Stimulated activated CD8-positive, alpha-beta memory T cell treated with anti-CD3 and anti-CD28 coated beads, Interleukin-4, amount 100 ng/mL, for 24 hours (primary cell): ENCODE measurements around the gene LTBP3.

Experiments
- DNase-seq: peaks from one replicate; pipeline ENCODE4 v3.0.0-alpha.2; 2020; ENCODE audit warnings: low read depth

Gene LTBP3

GRCh38 chr11:65585396-65586246 is 27.5 kb upstream of the LTBP3 start:
- no peak for DNase-seq

- no peak for DNase-seq
These were observed 26.6 kb upstream of the LTBP3 start for GRCh38 chr11:65584723-65585171.

GRCh38 chr11:65584106-65584505 is 25.9 kb upstream of the LTBP3 start:
- no peak for DNase-seq

- no peak for DNase-seq
These were observed 25.4 kb upstream of the LTBP3 start for GRCh38 chr11:65583589-65583988.

- no peak for DNase-seq
These were observed 23.8 kb upstream of the LTBP3 start for GRCh38 chr11:65581928-65582327.

- no peak for DNase-seq
These were observed 22.6 kb upstream of the LTBP3 start for GRCh38 chr11:65580756-65581155.

- DNase-seq: no peak
These were observed 22.0 kb upstream of the LTBP3 start for GRCh38 chr11:65580031-65580692.

GRCh38 chr11:65579291-65579690 is 21.1 kb upstream of the LTBP3 start:
- DNase-seq: no peak

- DNase-seq: no peak
These were observed 20.5 kb upstream of the LTBP3 start for GRCh38 chr11:65578667-65579066.

- DNase-seq: no peak
These were observed 20.0 kb upstream of the LTBP3 start for GRCh38 chr11:65578134-65578533.

- DNase-seq: no peak
These were observed 19.6 kb upstream of the LTBP3 start for GRCh38 chr11:65577756-65578109.

- no peak for DNase-seq
These were observed 19.0 kb upstream of the LTBP3 start for GRCh38 chr11:65576867-65577755.

- DNase-seq: no peak
These were observed 18.2 kb upstream of the LTBP3 start for GRCh38 chr11:65576232-65576866.

GRCh38 chr11:65575568-65576231 is 17.5 kb upstream of the LTBP3 start, which contains the start of gene EHBP1L1:
Gene EHBP1L1, plus strand, starts transcription at chr11:65576053. Its CDS starts 250 bp downstream, at chr11:65576303.
- DNase-seq: peak; percentile 61

GRCh38 chr11:65574811-65575567 is 16.8 kb upstream of the LTBP3 start:
- DNase-seq: no peak

- peak; percentile 87 for DNase-seq
These were observed 16.1 kb upstream of the LTBP3 start for GRCh38 chr11:65574109-65574810.

GRCh38 chr11:65573391-65574079 is 15.4 kb upstream of the LTBP3 start:
- DNase-seq: no peak

- DNase-seq: peak; percentile 81
These were observed 14.3 kb upstream of the LTBP3 start, which contains the start of gene FAM89B for GRCh38 chr11:65572356-65573051. Gene FAM89B, plus strand, starts transcription at chr11:65572538. Its CDS starts 132 bp downstream, at chr11:65572670.

- DNase-seq: no peak
These were observed 13.8 kb upstream of the LTBP3 start for GRCh38 chr11:65571940-65572339.
